GM12878 (cell line): ENCODE data around the gene RCL1.

Experiments used
- CBFB ChIP-seq: IDR thresholded peaks from 2 replicates; pipeline ENCODE4 v1.6.1; 2016; ENCODE audit warnings: antibody characterized with exemption, low read depth
- EZH2 ChIP-seq: IDR thresholded peaks from 2 replicates; pipeline ENCODE4 v1.6.1; 2012; ENCODE audit warnings: low read depth, mild to moderate bottlenecking, control low read depth, inconsistent platforms, low read length, borderline replicate concordance; ENCODE audit not compliant: control insufficient read depth
- GABPA ChIP-seq: IDR thresholded peaks from 2 replicates; pipeline ENCODE4 v1.6.1; 2014; ENCODE audit warnings: antibody characterized with exemption, low read depth, mild to moderate bottlenecking, inconsistent platforms
- PBX3 ChIP-seq: IDR thresholded peaks from 2 replicates; pipeline ENCODE4 v1.6.1; 2011; ENCODE audit warnings: mild to moderate bottlenecking, low read depth, low read length, moderate library complexity; ENCODE audit not compliant: insufficient replicate concordance
- POLR2A ChIP-seq: IDR thresholded peaks from 2 replicates; pipeline ENCODE4 v1.6.1; 2011; ENCODE audit warnings: low read depth, mild to moderate bottlenecking, low read length
- YY1 ChIP-seq: IDR thresholded peaks from 2 replicates; pipeline ENCODE4 v1.6.1; 2011; ENCODE audit warnings: low read depth, mild to moderate bottlenecking, low read length
- ZZZ3 ChIP-seq: IDR thresholded peaks from 2 replicates; pipeline ENCODE4 v1.6.1; 2011; ENCODE audit warnings: low read depth; ENCODE audit not compliant: control insufficient read depth, insufficient read length
- TF ChIP-seq, protein P1 (sequence below), 3 experiments: IDR thresholded peaks in 2 of 3; conservative IDR thresholded peaks in 1 of 3; 2 replicates each; pipeline ENCODE4 v1.5.1; 2011; ENCODE audit warnings: low read depth in 3 of 3, low read length in 3 of 3, mild to moderate bottlenecking in 3 of 3, control low read depth in 2 of 3, moderate library complexity in 2 of 3, inconsistent platforms in 1 of 3, mixed read lengths in 1 of 3; ENCODE audit not compliant: control insufficient read depth in 2 of 3, insufficient read depth in 1 of 3; ENCODE audit errors: extremely low read depth in 1 of 3

- TF ChIP-seq PBX3 (no peak), CBFB (no peak), GABPA (no peak), POLR2A (no peak), EZH2 (no peak), ZZZ3 (no peak), YY1 (no peak)
- TF ChIP-seq, protein P1, sequence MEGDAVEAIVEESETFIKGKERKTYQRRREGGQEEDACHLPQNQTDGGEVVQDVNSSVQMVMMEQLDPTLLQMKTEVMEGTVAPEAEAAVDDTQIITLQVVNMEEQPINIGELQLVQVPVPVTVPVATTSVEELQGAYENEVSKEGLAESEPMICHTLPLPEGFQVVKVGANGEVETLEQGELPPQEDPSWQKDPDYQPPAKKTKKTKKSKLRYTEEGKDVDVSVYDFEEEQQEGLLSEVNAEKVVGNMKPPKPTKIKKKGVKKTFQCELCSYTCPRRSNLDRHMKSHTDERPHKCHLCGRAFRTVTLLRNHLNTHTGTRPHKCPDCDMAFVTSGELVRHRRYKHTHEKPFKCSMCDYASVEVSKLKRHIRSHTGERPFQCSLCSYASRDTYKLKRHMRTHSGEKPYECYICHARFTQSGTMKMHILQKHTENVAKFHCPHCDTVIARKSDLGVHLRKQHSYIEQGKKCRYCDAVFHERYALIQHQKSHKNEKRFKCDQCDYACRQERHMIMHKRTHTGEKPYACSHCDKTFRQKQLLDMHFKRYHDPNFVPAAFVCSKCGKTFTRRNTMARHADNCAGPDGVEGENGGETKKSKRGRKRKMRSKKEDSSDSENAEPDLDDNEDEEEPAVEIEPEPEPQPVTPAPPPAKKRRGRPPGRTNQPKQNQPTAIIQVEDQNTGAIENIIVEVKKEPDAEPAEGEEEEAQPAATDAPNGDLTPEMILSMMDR (IDR thresholded peaks at IDR 0.05 in 2 of 3, conservative IDR thresholded peaks at IDR 0.05 in 1 of 3; ENCODE audit: control insufficient read depth in 2 of 3, extremely low read depth in 1 of 3, insufficient read depth in 1 of 3, low read depth in 3 of 3, low read length in 3 of 3): no peak
Observed at GRCh38 chr9:4887556-4887955, 94.8 kb downstream of the RCL1 start.
